Neural crest cell (in vitro differentiated cells): ENCODE data around the gene CEACAM18. TPM values are rescaled to one million over a fixed set of nuclear protein-coding genes. Genes with fewer than 3 reads are reported as not detected.

Experiments used
- DNase-seq: peaks from one replicate; pipeline ENCODE4 v3.0.0; 2021; ENCODE audit warnings: low read depth, mixed read lengths, low spot score
- H3K27ac Mint-ChIP-seq: one replicate; pipeline ENCODE4 v1.8.0; 2021; ENCODE audit warnings: mild to moderate bottlenecking, mixed read lengths; ENCODE audit not compliant: unreplicated experiment
- H3K27me3 Mint-ChIP-seq: 2 replicates; pipeline ENCODE4 v1.8.0; 2021; ENCODE audit warnings: low read depth, mild to moderate bottlenecking, mixed read lengths
- H3K36me3 Mint-ChIP-seq: 2 replicates; pipeline ENCODE4 v1.8.0; 2021; ENCODE audit warnings: low read depth, mild to moderate bottlenecking, mixed read lengths
- H3K4me1 Mint-ChIP-seq: 2 replicates; pipeline ENCODE4 v1.8.0; 2021; ENCODE audit warnings: mixed read lengths
- H3K4me3 Mint-ChIP-seq: one replicate; pipeline ENCODE4 v1.8.0; 2021; ENCODE audit warnings: mild to moderate bottlenecking, mixed read lengths
- H3K9me3 Mint-ChIP-seq: 2 replicates; pipeline ENCODE4 v1.8.0; 2021; ENCODE audit warnings: mixed read lengths
- CTCF ChIP-seq: fragments of 200-600 bp; sonication (generic); conservative IDR thresholded peaks from 2 replicates; pipeline ENCODE4 v1.5.0; 2021; ENCODE audit warnings: antibody characterized with exemption, mild to moderate bottlenecking
- total RNA-seq: library from RNA; stranded (reverse); gene quantifications from 2 replicates; pipeline ENCODE4 v1.2.1, GENCODE V29; 2021

CEACAM18 gene
- total RNA-seq, 1 donor from 2014 or later, result not detected

- Mint-ChIP-seq H3K36me3 (no peaks in the 10 kb centered on the region), H3K4me3 (no peak overlapping the region)
Observed at GRCh38 chr19:51539821-51540366, 61.6 kb downstream of the CEACAM18 start.

More at GRCh38 chr19:51539821-51540366, 61.6 kb downstream of the CEACAM18 start:
- no peaks in the 10 kb centered on the region for H3K4me1 Mint-ChIP-seq
- no peak for TF ChIP-seq CTCF
- no peak overlapping the region for H3K27ac Mint-ChIP-seq
- H3K27me3 Mint-ChIP-seq, result peaks cover 80% of the 10 kb centered on the region
- no peak for DNase-seq
- H3K9me3 Mint-ChIP-seq, result no peaks in the 10 kb centered on the region

Other genes with a start within 250 kb of the CEACAM18 start
- not detected in 2 replicates for gene SIGLECL1, start 227.5 kb upstream of the CEACAM18 start, total RNA-seq
- gene IGLON5, start 166.9 kb upstream of the CEACAM18 start, total RNA-seq, result 17.4 and 18.1 TPM in 2 replicates
- 3.1 and 3.5 TPM in 2 replicates for gene VSIG10L, start 136.4 kb upstream of the CEACAM18 start, total RNA-seq
- gene ETFB, start 112.2 kb upstream of the CEACAM18 start, total RNA-seq, result 41.1 and 42.4 TPM in 2 replicates
- gene CLDND2, start 109.5 kb upstream of the CEACAM18 start, total RNA-seq, result 0.84 and 1.1 TPM in 2 replicates
- not detected in 2 replicates for gene NKG7, start 105.9 kb upstream of the CEACAM18 start, total RNA-seq
- gene LIM2, start 90.6 kb upstream of the CEACAM18 start, total RNA-seq, result not detected in 2 replicates
- gene C19orf84, start 87.9 kb upstream of the CEACAM18 start, total RNA-seq, result 0.23 and 0.50 TPM in 2 replicates
- not detected in 2 replicates for gene SIGLEC10, start 60.9 kb upstream of the CEACAM18 start, total RNA-seq
- gene SIGLEC8, start 20.1 kb upstream of the CEACAM18 start, total RNA-seq, result not detected in 2 replicates
- not detected in 2 replicates for gene SIGLEC12, start 23.3 kb downstream of the CEACAM18 start, total RNA-seq
- not detected in 2 replicates for gene SIGLEC6, start 53.1 kb downstream of the CEACAM18 start, total RNA-seq
- gene ZNF175, start 92.7 kb downstream of the CEACAM18 start, total RNA-seq, result 12.9 and 15.8 TPM in 2 replicates
- gene SIGLEC5, start 151.9 kb downstream of the CEACAM18 start, total RNA-seq, result not detected in 2 replicates
- not detected in 2 replicates for gene SIGLEC14, start 168.3 kb downstream of the CEACAM18 start, total RNA-seq
- 3.0 and 4.2 TPM in 2 replicates for gene SPACA6, start 214.8 kb downstream of the CEACAM18 start, total RNA-seq
- not detected in 2 replicates for gene HAS1, start 245.5 kb downstream of the CEACAM18 start, total RNA-seq